Skin epidermis (tissue), 12 donors: ENCODE results near the gene ESF1.
"Not testable (repeated sequence)": the region's sequence is repeated elsewhere in the genome, so short reads cannot be mapped to it uniquely, and the experiment has no call there.

Experiments used
- H3K27ac ChIP-seq, 21 experiments: fragments of 200-600 bp; sonication (generic) in 11 of 21; one replicate each; pipeline ENCODE4 v1.5.0; 2020; ENCODE audit warnings: mild to moderate bottlenecking in 3 of 21, inconsistent platforms in 2 of 21, moderate library complexity in 2 of 21
- H3K4me3 ChIP-seq, 7 experiments: fragments of 200-600 bp; sonication (generic) in 2 of 7; one replicate each; pipeline ENCODE4 v1.5.0; 2020; ENCODE audit warnings: inconsistent platforms in 2 of 7, mild to moderate bottlenecking in 2 of 7, moderate library complexity in 1 of 7

The ESF1 gene

GRCh38 chr20:13790708-13791107 is 6.0 kb upstream of the ESF1 start:
- H3K27ac ChIP-seq: no peak overlapping the region
- H3K4me3 ChIP-seq: no peak overlapping the region

GRCh38 chr20:13788167-13788834 is 3.6 kb upstream of the ESF1 start:
- Histone ChIP-seq H3K4me3 (no peak overlapping the region), H3K27ac (no peak overlapping the region)

- Histone ChIP-seq H3K27ac (peak overlapping the region in 8 of 21 experiments; percentile 88 to 98 (median 92)), H3K4me3 (peak overlapping the region in 5 of 7 experiments; percentile 71 to 88 (median 75))
Observed at GRCh38 chr20:13786143-13786828, 1.6 kb upstream of the ESF1 start.

GRCh38 chr20:13784271-13784892 is 337 bp downstream of the ESF1 start:
- Histone ChIP-seq H3K27ac (peak overlapping the region in 20 of 21 experiments; percentile 83 to 98 (median 92)), H3K4me3 (peak overlapping the region; percentile 68 to 88 (median 75))

- peak overlapping the region in 3 of 7 experiments; percentile 75 to 85 (median 77) for H3K4me3 ChIP-seq
- no peak overlapping the region for H3K27ac ChIP-seq
Observed at GRCh38 chr20:13783528-13783927, 1.2 kb downstream of the ESF1 start.

GRCh38 chr20:13778827-13779226 is 5.9 kb downstream of the ESF1 start:
- Histone ChIP-seq H3K4me3 (no peak overlapping the region), H3K27ac (no peak overlapping the region)

- peak overlapping the region in 2 of 21 experiments; percentile 0 to 13 for H3K27ac ChIP-seq
- H3K4me3 ChIP-seq: no peak overlapping the region
Observed at GRCh38 chr20:13777171-13777601, 7.5 kb downstream of the ESF1 start.

- H3K27ac ChIP-seq: no peak overlapping the region
- no peak overlapping the region for H3K4me3 ChIP-seq
Observed at GRCh38 chr20:13775867-13776266, 8.9 kb downstream of the ESF1 start.

GRCh38 chr20:13772529-13772928 is 12.2 kb downstream of the ESF1 start:
- Histone ChIP-seq H3K27ac (no peak overlapping the region), H3K4me3 (no peak overlapping the region)

- Histone ChIP-seq H3K4me3 (no peak overlapping the region), H3K27ac (no peak overlapping the region)
Observed at GRCh38 chr20:13771853-13772453, 12.8 kb downstream of the ESF1 start.

GRCh38 chr20:13770141-13770540 is 14.6 kb downstream of the ESF1 start:
- Histone ChIP-seq H3K4me3 (no peak overlapping the region), H3K27ac (peak overlapping the region in 1 of 21 experiments; percentile 13)

GRCh38 chr20:13765868-13766416 is 18.8 kb downstream of the ESF1 start:
- Histone ChIP-seq H3K27ac (no peak overlapping the region), H3K4me3 (no peak overlapping the region)

- Histone ChIP-seq H3K27ac (no peak overlapping the region), H3K4me3 (no peak overlapping the region)
Observed at GRCh38 chr20:13765299-13765698, 19.4 kb downstream of the ESF1 start.

GRCh38 chr20:13760451-13760946 is 24.2 kb downstream of the ESF1 start:
- not testable (repeated sequence) for H3K27ac ChIP-seq, H3K4me3 ChIP-seq

- H3K4me3 ChIP-seq: no peak overlapping the region
- no peak overlapping the region for H3K27ac ChIP-seq
Observed at GRCh38 chr20:13758884-13759283, 25.8 kb downstream of the ESF1 start.

GRCh38 chr20:13756551-13756950 is 28.2 kb downstream of the ESF1 start:
- H3K4me3 ChIP-seq: no peak overlapping the region
- H3K27ac ChIP-seq: peak overlapping the region in 1 of 21 experiments; percentile 36

GRCh38 chr20:13755809-13756208 is 28.9 kb downstream of the ESF1 start:
- no peak overlapping the region for H3K27ac ChIP-seq
- no peak overlapping the region for H3K4me3 ChIP-seq

- Histone ChIP-seq H3K4me3 (no peak overlapping the region), H3K27ac (no peak overlapping the region)
Observed at GRCh38 chr20:13753436-13754036, 31.2 kb downstream of the ESF1 start.

GRCh38 chr20:13749811-13750210 is 34.9 kb downstream of the ESF1 start:
- no peak overlapping the region for H3K27ac ChIP-seq
- no peak overlapping the region for H3K4me3 ChIP-seq

- Histone ChIP-seq H3K27ac (no peak overlapping the region), H3K4me3 (no peak overlapping the region)
Observed at GRCh38 chr20:13745784-13746183, 38.9 kb downstream of the ESF1 start.
